SK-N-SH treated with all-trans-retinoic acid at 6 μM for 48 hours (cell line): ENCODE data around the gene CTTN.

Experiments used
- ATAC-seq: fragments of 200-7000 bp; cut with Tn5 transposase; 3 replicates; pipeline ENCODE4 v1.9.1; 2020; ENCODE audit warnings: mild to moderate bottlenecking, moderate library complexity
- ARNTL ChIP-seq: fragments of 450-650 bp; formaldehyde crosslinking; IDR thresholded peaks from 2 replicates; pipeline ENCODE4 v1.5.0; 2020; ENCODE audit warnings: low read depth, mild to moderate bottlenecking, moderate library complexity, borderline replicate concordance
- BACH2 ChIP-seq: fragments of 250-450 bp; sonication (Bioruptor Pico); IDR thresholded peaks from 2 replicates; pipeline ENCODE4 v1.9.0; 2021; ENCODE audit warnings: mild to moderate bottlenecking, borderline replicate concordance
- CREB5 ChIP-seq: fragments of 250-450 bp; sonication (Bioruptor Pico); IDR thresholded peaks from 2 replicates; pipeline ENCODE4 v1.5.1; 2020; ENCODE audit warnings: low read depth, mild to moderate bottlenecking, moderate library complexity
- CSDC2 ChIP-seq: fragments of 250-450 bp; sonication (Bioruptor Pico); IDR thresholded peaks from 2 replicates; pipeline ENCODE4 v1.5.0; 2020; ENCODE audit warnings: mild to moderate bottlenecking, moderate library complexity
- CSRNP3 ChIP-seq: fragments of 250-450 bp; sonication (Bioruptor Pico); IDR thresholded peaks from 2 replicates; pipeline ENCODE4 v1.5.1; 2021; ENCODE audit warnings: mild to moderate bottlenecking, moderate library complexity
- ESRRG ChIP-seq: fragments of 250-450 bp; sonication (Bioruptor Pico); IDR thresholded peaks from 2 replicates; pipeline ENCODE4 v1.6.1; 2021; ENCODE audit warnings: mild to moderate bottlenecking
- GLIS3 ChIP-seq: fragments of 250-450 bp; sonication (Bioruptor Pico); IDR thresholded peaks from 2 replicates; pipeline ENCODE4 v1.5.0; 2020; ENCODE audit warnings: mild to moderate bottlenecking, moderate library complexity
- OSR1 ChIP-seq: fragments of 250-450 bp; sonication (Bioruptor Pico); IDR thresholded peaks from 2 replicates; pipeline ENCODE4 v1.8.0; 2022; ENCODE audit warnings: moderate library complexity, mild to moderate bottlenecking, inconsistent platforms
- POU6F1 ChIP-seq: fragments of 250-450 bp; sonication (Bioruptor Pico); IDR thresholded peaks from 2 replicates; pipeline ENCODE4 v1.8.0; 2021; ENCODE audit warnings: low read depth, mild to moderate bottlenecking, moderate library complexity, borderline replicate concordance
- PPARA ChIP-seq: fragments of 250-450 bp; sonication (Bioruptor Pico); IDR thresholded peaks from 2 replicates; pipeline ENCODE4 v1.5.0; 2020; ENCODE audit warnings: mild to moderate bottlenecking, borderline replicate concordance
- RARB ChIP-seq: fragments of 250-450 bp; sonication (Bioruptor Pico); IDR thresholded peaks from 2 replicates; pipeline ENCODE4 v1.8.0; 2021; ENCODE audit warnings: mild to moderate bottlenecking, moderate library complexity
- SNAI2 ChIP-seq: fragments of 250-450 bp; sonication (Bioruptor Pico); IDR thresholded peaks from 2 replicates; pipeline ENCODE4 v1.5.0; 2020; ENCODE audit warnings: mild to moderate bottlenecking, moderate library complexity
- TCF4 ChIP-seq: fragments of 250-450 bp; sonication (Bioruptor Pico); IDR thresholded peaks from 2 replicates; pipeline ENCODE4 v1.8.0; 2021; ENCODE audit warnings: mild to moderate bottlenecking, moderate library complexity, borderline replicate concordance
- TOX ChIP-seq: fragments of 250-450 bp; sonication (Bioruptor Pico); IDR thresholded peaks from 2 replicates; pipeline ENCODE4 v1.8.0; 2021; ENCODE audit warnings: mild to moderate bottlenecking, moderate library complexity, borderline replicate concordance
- TSHZ2 ChIP-seq: fragments of 250-450 bp; sonication (Bioruptor Pico); IDR thresholded peaks from 2 replicates; pipeline ENCODE4 v1.5.0; 2020; ENCODE audit warnings: mild to moderate bottlenecking, moderate library complexity
- ZFP3 ChIP-seq: fragments of 250-450 bp; sonication (Bioruptor Pico); IDR thresholded peaks from 2 replicates; pipeline ENCODE4 v1.5.0; 2020; ENCODE audit warnings: mild to moderate bottlenecking, moderate library complexity
- ZFP30 ChIP-seq: fragments of 450-650 bp; formaldehyde crosslinking; IDR thresholded peaks from 2 replicates; pipeline ENCODE4 v1.5.0; 2022; ENCODE audit warnings: mild to moderate bottlenecking, moderate library complexity
- ZNF565 ChIP-seq: fragments of 450-650 bp; formaldehyde crosslinking; conservative IDR thresholded peaks from 2 replicates; pipeline ENCODE4 v1.5.0; 2020; ENCODE audit warnings: low read depth, mild to moderate bottlenecking, moderate library complexity
- ZNF8 ChIP-seq: fragments of 450-650 bp; formaldehyde crosslinking; IDR thresholded peaks from 2 replicates; pipeline ENCODE4 v1.5.0; 2020; ENCODE audit warnings: mild to moderate bottlenecking, moderate library complexity

Gene CTTN

GRCh38 chr11:70413151-70413550 lies 14.8 kb downstream of the CTTN start:
- TF ChIP-seq RARB (CRISPR knock-in tag) (no peak), TOX (CRISPR knock-in tag) (no peak), ZFP3 (no peak), PPARA (no peak), SNAI2 (CRISPR knock-in tag) (no peak), ZFP30 (CRISPR knock-in tag) (no peak), CREB5 (CRISPR knock-in tag) (no peak), CSDC2 (no peak), CSRNP3 (no peak), ESRRG (no peak), ZNF8 (CRISPR knock-in tag) (no peak), ARNTL (CRISPR knock-in tag) (no peak), TCF4 (CRISPR knock-in tag) (no peak), TSHZ2 (CRISPR knock-in tag) (no peak), POU6F1 (CRISPR knock-in tag) (no peak), ZNF565 (no peak), BACH2 (CRISPR knock-in tag) (no peak), GLIS3 (CRISPR knock-in tag) (no peak)
- no peak for ATAC-seq

- TF ChIP-seq TCF4 (CRISPR knock-in tag): no peak
- TF ChIP-seq ZFP3: no peak
- no peak for TF ChIP-seq RARB (CRISPR knock-in tag)
- TF ChIP-seq ARNTL (CRISPR knock-in tag): no peak
- no peak for TF ChIP-seq SNAI2 (CRISPR knock-in tag)
- no peak for TF ChIP-seq PPARA
- TF ChIP-seq GLIS3 (CRISPR knock-in tag): no peak
- TF ChIP-seq TOX (CRISPR knock-in tag): no peak
- no peak for TF ChIP-seq TSHZ2 (CRISPR knock-in tag)
- TF ChIP-seq ESRRG: no peak
- no peak for TF ChIP-seq CREB5 (CRISPR knock-in tag)
- no peak for TF ChIP-seq ZFP30 (CRISPR knock-in tag)
- TF ChIP-seq ZNF565: no peak
- TF ChIP-seq POU6F1 (CRISPR knock-in tag): no peak
- TF ChIP-seq OSR1 (CRISPR knock-in tag): no peak
- no peak for ATAC-seq
Observed at GRCh38 chr11:70414341-70415100, 16.2 kb downstream of the CTTN start.
